ENCODE data around the gene GLP1R. TPM values are rescaled to one million over a fixed set of nuclear protein-coding genes. Genes with fewer than 3 reads are reported as not detected.

The GLP1R gene
- total and polyA plus RNA-seq, 2 donors (not counting 1 experiment from before 2014, with no cell fraction given): not detected

DNA sequence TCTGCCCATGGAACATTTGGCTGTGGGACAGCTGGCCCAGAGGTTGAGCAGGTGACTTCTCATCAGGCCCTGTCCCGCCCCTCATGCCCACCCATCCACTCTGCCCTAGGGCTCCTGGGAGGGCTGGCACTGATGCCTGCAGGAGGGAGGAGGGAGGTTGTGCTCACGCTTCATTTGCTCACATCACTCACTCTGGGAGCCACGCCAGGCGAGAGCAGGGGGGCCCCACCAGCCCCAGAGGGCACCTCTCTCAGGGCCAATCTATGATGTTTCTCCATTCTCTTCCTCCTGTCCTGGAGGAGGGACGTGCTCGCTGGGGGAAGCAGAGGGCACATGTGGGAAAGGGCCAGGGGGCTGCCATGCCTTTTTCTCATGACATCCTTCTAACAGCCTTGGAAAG is 10.9 kb upstream of the GLP1R start:
- CTCF ChIA-PET: no interaction called here
- intact Hi-C loops (cut with micrococcal nuclease): no loop called here

More for the DNA sequence above, 10.9 kb upstream of the GLP1R start:
- Histone ChIP-seq H3K9me3 (ENCODE audit: control extremely low read depth in 1 of 3, control insufficient read depth in 2 of 3, insufficient read depth in 1 of 3, low read length in 2 of 3) (peaks cover 0 to 6% (median 0%) of the 10 kb centered on the region in 3 donors), H3K9ac (ENCODE audit: low read length) (no peak overlapping the region), H3K27me3 (replicated peaks in 1 of 4; ENCODE audit: control extremely low read depth in 1 of 4, control insufficient read depth in 3 of 4, insufficient read depth in 4 of 4, low read length in 3 of 4) (peaks cover 0 to 9% (median 7%) of the 10 kb centered on the region in 4 experiments), H2AFZ (ENCODE audit: insufficient read depth, low read depth, low read length, poor library complexity, severe bottlenecking) (no peak overlapping the region), H3K79me2 (ENCODE audit: control insufficient read depth, insufficient read depth, low read length) (no peaks in the 10 kb centered on the region), H3K4me1 (ENCODE audit: control insufficient read depth in 2 of 2, insufficient read depth in 2 of 2, low read length in 2 of 2) (peaks cover 0 to 3% of the 10 kb centered on the region in 2 donors), H3K4me2 (replicated peaks; ENCODE audit: low read depth, low read length, poor library complexity, severe bottlenecking) (no peak overlapping the region), H3K27ac (ENCODE audit: low read length in 2 of 2) (no peak overlapping the region), H3K4me3 (ENCODE audit: control extremely low read depth in 1 of 5, extremely low read depth in 1 of 5, insufficient read depth in 1 of 5, low read depth in 2 of 5, low read length in 4 of 5) (no peak overlapping the region), H3K36me3 (replicated peaks in 1 of 2; ENCODE audit: control extremely low read depth in 1 of 2, control insufficient read depth in 1 of 2, extremely low read depth in 1 of 2, insufficient read depth in 2 of 2, low read length in 1 of 2) (no peaks in the 10 kb centered on the region), H4K20me1 (ENCODE audit: control insufficient read depth, insufficient read depth, low read length, poor library complexity, severe bottlenecking) (no peaks in the 10 kb centered on the region)
- POLR2A ChIA-PET: no interaction called here
- no peak for TF ChIP-seq EZH2 (IDR thresholded peaks at IDR 0.05; ENCODE audit: borderline replicate concordance, insufficient read depth, low read depth, low read length, poor library complexity, severe bottlenecking)
- no peak for TF ChIP-seq CTCF (IDR thresholded peaks at IDR 0.05)
- H3K4me1 Mint-ChIP-seq: no peaks in the 10 kb centered on the region
- 50% methylated on average over 3 of the region's 6 CpGs for WGBS (ENCODE audit: insufficient coverage)
- DNase-seq (no peak), ATAC-seq (ENCODE audit: low read depth) (no peak)
- no peak overlapping the region for H3K4me3 Mint-ChIP-seq
- peaks cover 47% of the 10 kb centered on the region for H3K27me3 Mint-ChIP-seq
- no peak overlapping the region for H3K27ac Mint-ChIP-seq
- H3K9me3 Mint-ChIP-seq (ENCODE audit: insufficient read depth): no peaks in the 10 kb centered on the region

Data from B cell (primary cell).